CD4-positive, alpha-beta T cell treated with Interleukin-21 for 1 hour (primary cell): Measurements from ENCODE around the gene ATP5MC2.
"Not testable (repeated sequence)": the region's sequence is repeated elsewhere in the genome, so short reads cannot be mapped to it uniquely, and the experiment has no call there.

Experiments
- DNase-seq: peaks from one replicate; pipeline ENCODE4 v3.0.0-alpha.2; 2020

Gene ATP5MC2

GRCh38 chr12:53675701-53676607 lies at the start of gene ATP5MC2:
ATP5MC2 (minus strand) TSS chr12:53676083; CDS start chr12:53672614, 3,469 bp downstream.
- peak; percentile 98 for DNase-seq

GRCh38 chr12:53722450-53723041 lies 46.7 kb upstream of the ATP5MC2 start:
- no peak for DNase-seq

- no peak for DNase-seq
Measured at GRCh38 chr12:53720946-53721345, 45.1 kb upstream of the ATP5MC2 start.

- DNase-seq = no peak
Measured at GRCh38 chr12:53719649-53720048, 43.8 kb upstream of the ATP5MC2 start.

GRCh38 chr12:53718567-53718966 lies 42.7 kb upstream of the ATP5MC2 start:
- DNase-seq = not testable (repeated sequence)

GRCh38 chr12:53717319-53717718 lies 41.4 kb upstream of the ATP5MC2 start:
- DNase-seq = no peak

- no peak for DNase-seq
Measured at GRCh38 chr12:53714004-53714403, 38.1 kb upstream of the ATP5MC2 start.

- DNase-seq = no peak
Measured at GRCh38 chr12:53713516-53713915, 37.6 kb upstream of the ATP5MC2 start.

GRCh38 chr12:53712059-53712643 lies 36.3 kb upstream of the ATP5MC2 start:
- no peak for DNase-seq

- no peak for DNase-seq
Measured at GRCh38 chr12:53710091-53710490, 34.2 kb upstream of the ATP5MC2 start.

- no peak for DNase-seq
Measured at GRCh38 chr12:53709671-53710070, 33.8 kb upstream of the ATP5MC2 start.

GRCh38 chr12:53706080-53706479 lies 30.2 kb upstream of the ATP5MC2 start:
- no peak for DNase-seq

- no peak for DNase-seq
Measured at GRCh38 chr12:53703756-53704155, 27.9 kb upstream of the ATP5MC2 start.

GRCh38 chr12:53701518-53702264 lies 25.8 kb upstream of the ATP5MC2 start:
- peak; percentile 77 for DNase-seq

- DNase-seq = no peak
Measured at GRCh38 chr12:53700567-53700966, 24.7 kb upstream of the ATP5MC2 start.

GRCh38 chr12:53699678-53700025 lies 23.8 kb upstream of the ATP5MC2 start:
- DNase-seq = no peak

- no peak for DNase-seq
Measured at GRCh38 chr12:53698948-53699677, 23.2 kb upstream of the ATP5MC2 start.

- no peak for DNase-seq
Measured at GRCh38 chr12:53696655-53697331, 20.9 kb upstream of the ATP5MC2 start.

- peak; percentile 21 for DNase-seq
Measured at GRCh38 chr12:53696285-53696654, 20.4 kb upstream of the ATP5MC2 start.

- DNase-seq = peak; percentile 17
Measured at GRCh38 chr12:53695152-53696145, 19.6 kb upstream of the ATP5MC2 start.

- DNase-seq = no peak
Measured at GRCh38 chr12:53694756-53695151, 18.9 kb upstream of the ATP5MC2 start.
